HL-60 (cell line): ENCODE data around the gene PACRG.

Experiments
- GABPA ChIP-seq: IDR thresholded peaks from 2 replicates; pipeline ENCODE4 v1.6.1; 2012; ENCODE audit warnings: low read depth
- POLR2AphosphoS5 ChIP-seq: IDR thresholded peaks from 2 replicates; pipeline ENCODE4 v1.6.1; 2012; ENCODE audit warnings: low read depth
- TF ChIP-seq, protein P1 (sequence below): IDR thresholded peaks from one replicate; pipeline ENCODE4 v1.5.1; 2011; ENCODE audit warnings: low read length, control low read depth, inconsistent platforms; ENCODE audit not compliant: insufficient read depth
- TF ChIP-seq, protein P2 (sequence below): IDR thresholded peaks from 2 replicates; pipeline ENCODE4 v1.6.1; 2012; ENCODE audit warnings: low read depth; ENCODE audit not compliant: insufficient replicate concordance

DNA sequence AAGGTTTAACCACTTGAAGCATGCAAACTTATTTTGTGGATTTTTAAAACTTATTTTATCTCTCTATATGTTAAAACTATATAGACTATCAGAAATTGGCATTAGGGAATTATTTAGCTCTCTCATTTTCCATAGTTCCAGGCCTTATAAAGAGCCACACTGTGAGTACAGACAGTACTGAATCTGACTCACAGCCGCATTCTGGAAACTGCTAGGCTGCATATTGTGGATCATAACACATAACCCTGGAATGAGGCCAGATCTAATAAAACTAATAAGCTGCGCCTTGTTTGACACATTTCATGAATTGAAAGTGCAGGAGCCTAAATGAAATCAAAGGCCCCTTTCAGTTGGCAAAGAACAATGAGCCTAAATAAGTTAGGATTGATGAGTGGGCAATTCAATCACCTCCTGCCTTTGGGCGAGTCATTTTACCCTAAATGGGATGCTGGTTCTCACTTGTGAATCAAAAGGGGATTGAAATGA is 308.4 kb downstream of the PACRG start:
- TF ChIP-seq POLR2AphosphoS5 (no peak), GABPA (no peak)
- TF ChIP-seq, protein P1, sequence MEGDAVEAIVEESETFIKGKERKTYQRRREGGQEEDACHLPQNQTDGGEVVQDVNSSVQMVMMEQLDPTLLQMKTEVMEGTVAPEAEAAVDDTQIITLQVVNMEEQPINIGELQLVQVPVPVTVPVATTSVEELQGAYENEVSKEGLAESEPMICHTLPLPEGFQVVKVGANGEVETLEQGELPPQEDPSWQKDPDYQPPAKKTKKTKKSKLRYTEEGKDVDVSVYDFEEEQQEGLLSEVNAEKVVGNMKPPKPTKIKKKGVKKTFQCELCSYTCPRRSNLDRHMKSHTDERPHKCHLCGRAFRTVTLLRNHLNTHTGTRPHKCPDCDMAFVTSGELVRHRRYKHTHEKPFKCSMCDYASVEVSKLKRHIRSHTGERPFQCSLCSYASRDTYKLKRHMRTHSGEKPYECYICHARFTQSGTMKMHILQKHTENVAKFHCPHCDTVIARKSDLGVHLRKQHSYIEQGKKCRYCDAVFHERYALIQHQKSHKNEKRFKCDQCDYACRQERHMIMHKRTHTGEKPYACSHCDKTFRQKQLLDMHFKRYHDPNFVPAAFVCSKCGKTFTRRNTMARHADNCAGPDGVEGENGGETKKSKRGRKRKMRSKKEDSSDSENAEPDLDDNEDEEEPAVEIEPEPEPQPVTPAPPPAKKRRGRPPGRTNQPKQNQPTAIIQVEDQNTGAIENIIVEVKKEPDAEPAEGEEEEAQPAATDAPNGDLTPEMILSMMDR = no peak
- TF ChIP-seq, protein P2, sequence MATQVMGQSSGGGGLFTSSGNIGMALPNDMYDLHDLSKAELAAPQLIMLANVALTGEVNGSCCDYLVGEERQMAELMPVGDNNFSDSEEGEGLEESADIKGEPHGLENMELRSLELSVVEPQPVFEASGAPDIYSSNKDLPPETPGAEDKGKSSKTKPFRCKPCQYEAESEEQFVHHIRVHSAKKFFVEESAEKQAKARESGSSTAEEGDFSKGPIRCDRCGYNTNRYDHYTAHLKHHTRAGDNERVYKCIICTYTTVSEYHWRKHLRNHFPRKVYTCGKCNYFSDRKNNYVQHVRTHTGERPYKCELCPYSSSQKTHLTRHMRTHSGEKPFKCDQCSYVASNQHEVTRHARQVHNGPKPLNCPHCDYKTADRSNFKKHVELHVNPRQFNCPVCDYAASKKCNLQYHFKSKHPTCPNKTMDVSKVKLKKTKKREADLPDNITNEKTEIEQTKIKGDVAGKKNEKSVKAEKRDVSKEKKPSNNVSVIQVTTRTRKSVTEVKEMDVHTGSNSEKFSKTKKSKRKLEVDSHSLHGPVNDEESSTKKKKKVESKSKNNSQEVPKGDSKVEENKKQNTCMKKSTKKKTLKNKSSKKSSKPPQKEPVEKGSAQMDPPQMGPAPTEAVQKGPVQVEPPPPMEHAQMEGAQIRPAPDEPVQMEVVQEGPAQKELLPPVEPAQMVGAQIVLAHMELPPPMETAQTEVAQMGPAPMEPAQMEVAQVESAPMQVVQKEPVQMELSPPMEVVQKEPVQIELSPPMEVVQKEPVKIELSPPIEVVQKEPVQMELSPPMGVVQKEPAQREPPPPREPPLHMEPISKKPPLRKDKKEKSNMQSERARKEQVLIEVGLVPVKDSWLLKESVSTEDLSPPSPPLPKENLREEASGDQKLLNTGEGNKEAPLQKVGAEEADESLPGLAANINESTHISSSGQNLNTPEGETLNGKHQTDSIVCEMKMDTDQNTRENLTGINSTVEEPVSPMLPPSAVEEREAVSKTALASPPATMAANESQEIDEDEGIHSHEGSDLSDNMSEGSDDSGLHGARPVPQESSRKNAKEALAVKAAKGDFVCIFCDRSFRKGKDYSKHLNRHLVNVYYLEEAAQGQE = no peak
